ENCODE data around the gene RPS27L.

DNA sequence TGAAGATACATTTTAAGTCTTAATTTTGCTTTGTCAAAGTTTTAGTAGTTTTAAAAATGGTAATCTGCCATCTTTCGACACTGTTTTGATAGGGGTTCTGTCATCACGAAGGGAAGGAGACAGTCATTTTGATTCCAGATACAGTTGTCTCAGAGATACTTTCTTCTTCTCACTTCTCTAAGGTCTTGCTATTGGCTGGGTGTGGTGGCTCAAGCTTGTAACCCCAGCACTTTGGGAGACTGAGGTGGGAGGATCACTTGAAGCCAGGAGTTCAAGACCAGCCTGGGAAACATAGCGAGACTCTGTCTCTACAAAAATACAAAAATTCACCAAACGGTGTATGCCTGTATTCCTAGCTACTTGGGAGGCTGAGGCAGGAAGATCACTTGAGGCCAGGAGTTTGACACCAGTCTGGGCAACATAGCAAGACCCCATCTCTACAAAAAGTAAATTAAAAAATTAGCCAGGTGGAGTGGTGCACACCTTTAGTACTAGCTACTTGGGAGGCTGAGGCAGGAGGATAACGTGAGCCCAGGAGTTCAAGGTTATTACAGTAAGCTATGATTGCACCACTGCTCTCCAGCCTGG is 35.4 kb upstream of the RPS27L start:
- TF ChIP-seq GLIS3 (CRISPR knock-in tag; IDR thresholded peaks at IDR 0.05), result no peak
- no peak for TF ChIP-seq ZNF565 (CRISPR knock-in tag; conservative IDR thresholded peaks at IDR 0.05; ENCODE audit: low read depth)

Data from SK-N-SH treated with all-trans-retinoic acid at 6 μM for 48 hours (cell line).